H1 (cell line): ENCODE measurements around the gene PEX5L.

Experiments
- ATF2 ChIP-seq: IDR thresholded peaks from 2 replicates; pipeline ENCODE4 v1.6.1; 2012; ENCODE audit warnings: low read length, inconsistent platforms
- ATF3 ChIP-seq: IDR thresholded peaks from 2 replicates; pipeline ENCODE4 v1.6.1; 2011; ENCODE audit warnings: low read depth, mild to moderate bottlenecking, low read length; ENCODE audit not compliant: insufficient read depth
- CHD7 ChIP-seq: fragments of 300-600 bp; sonication (generic); IDR thresholded peaks from 2 replicates; pipeline ENCODE4 v1.7.1; 2012; ENCODE audit warnings: low read length, moderate library complexity, mild to moderate bottlenecking, inconsistent platforms; ENCODE audit not compliant: insufficient replicate concordance
- CTCF ChIP-seq, 3 experiments: IDR thresholded peaks; 1 replicate in 2 of 3; 2 replicates in 1 of 3; pipeline versions ENCODE4 v1.5.1 to v1.6.1; 2011; ENCODE audit warnings: low read length in 3 of 3, mild to moderate bottlenecking in 3 of 3, inconsistent platforms in 2 of 3, low read depth in 1 of 3, moderate library complexity in 1 of 3; ENCODE audit not compliant: insufficient read depth in 1 of 3; ENCODE audit errors: control extremely low read depth in 1 of 3
- EGR1 ChIP-seq: IDR thresholded peaks from 2 replicates; pipeline ENCODE4 v1.6.1; 2011; ENCODE audit warnings: low read depth, low read length, borderline replicate concordance
- HDAC6 ChIP-seq: IDR thresholded peaks from one replicate; pipeline ENCODE4 v1.7.1; 2012; ENCODE audit warnings: low read depth, mild to moderate bottlenecking, inconsistent platforms, low read length, moderate library complexity
- KDM5A ChIP-seq: fragments of 200-600 bp; IDR thresholded peaks from 2 replicates; pipeline ENCODE4 v1.7.1; 2012; ENCODE audit warnings: mild to moderate bottlenecking, low read length, inconsistent platforms, mixed read lengths
- RFX5 ChIP-seq: IDR thresholded peaks from 2 replicates; pipeline ENCODE4 v1.6.1; 2011; ENCODE audit warnings: low read depth, low read length, improper control_type of control experiment, borderline replicate concordance
- SIX5 ChIP-seq: IDR thresholded peaks from 2 replicates; pipeline ENCODE4 v1.6.1; 2011; ENCODE audit warnings: mild to moderate bottlenecking, low read depth, low read length
- SP1 ChIP-seq: IDR thresholded peaks from 2 replicates; pipeline ENCODE4 v1.6.1; 2011; ENCODE audit warnings: low read depth, low read length
- SP4 ChIP-seq: IDR thresholded peaks from 2 replicates; pipeline ENCODE4 v1.6.1; 2012; ENCODE audit warnings: low read length, inconsistent platforms
- SRF ChIP-seq: IDR thresholded peaks from 2 replicates; pipeline ENCODE4 v1.6.1; 2011; ENCODE audit warnings: mild to moderate bottlenecking, low read depth, low read length, moderate library complexity
- TEAD4 ChIP-seq: IDR thresholded peaks from 2 replicates; pipeline ENCODE4 v1.6.1; 2012; ENCODE audit warnings: low read depth, low read length, inconsistent platforms, mixed read lengths

- TF ChIP-seq KDM5A, result no peak
- TF ChIP-seq SP1, result no peak
- TF ChIP-seq EGR1, result no peak
- TF ChIP-seq CTCF (IDR thresholded peaks at IDR 0.05; ENCODE audit: control extremely low read depth in 1 of 3, insufficient read depth in 1 of 3, low read depth in 1 of 3, low read length in 3 of 3), result no peak
- no peak for TF ChIP-seq SRF
- no peak for TF ChIP-seq HDAC6
- TF ChIP-seq CHD7, result no peak
- TF ChIP-seq ATF3, result no peak
- TF ChIP-seq SIX5, result no peak
- TF ChIP-seq TEAD4, result no peak
- no peak for TF ChIP-seq RFX5
- TF ChIP-seq SP4, result no peak
- TF ChIP-seq ATF2, result no peak
These were observed 188.0 kb downstream of the PEX5L start for GRCh38 chr3:179848711-179849110.
